GM12865 (cell line): ENCODE data around the gene GRAMD1B.
"Not testable (repeated sequence)": the region's sequence is repeated elsewhere in the genome, so short reads cannot be mapped to it uniquely, and the experiment has no call there.

Experiments
- DNase-seq: peaks from one replicate; pipeline ENCODE4 v3.0.0; 2010; ENCODE audit warnings: low read depth
- H3K4me3 ChIP-seq: 2 replicates; pipeline ENCODE4 v1.5.1; 2011; ENCODE audit warnings: mild to moderate bottlenecking, low read depth, low read length, control low read depth
- TF ChIP-seq, protein P1 (sequence below): IDR thresholded peaks from 2 replicates; pipeline ENCODE4 v1.5.1; 2011; ENCODE audit warnings: low read length, control low read depth, low read depth, inconsistent platforms; ENCODE audit not compliant: insufficient read depth; ENCODE audit errors: missing control alignments

GRAMD1B gene

DNA sequence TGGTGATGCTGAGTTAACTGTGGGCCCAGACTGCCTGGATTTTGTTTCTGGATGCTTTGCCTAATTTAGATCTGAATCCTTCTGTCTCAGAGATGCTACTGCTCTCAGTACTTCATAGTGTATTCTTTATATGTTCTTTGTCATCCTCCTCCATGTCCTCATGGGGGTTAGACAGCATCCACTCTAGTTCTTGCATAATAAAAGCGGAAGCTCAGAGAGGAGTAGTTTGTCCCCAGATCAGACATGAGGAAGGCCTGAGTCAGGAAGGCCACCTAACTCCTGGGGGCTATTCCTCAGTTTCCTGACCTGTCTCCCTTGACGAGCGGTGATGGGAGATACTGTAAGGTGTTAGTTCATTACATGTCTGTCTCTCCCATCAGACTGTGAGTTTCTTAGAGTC lies 134.2 kb downstream of the GRAMD1B start:
- TF ChIP-seq, protein P1, sequence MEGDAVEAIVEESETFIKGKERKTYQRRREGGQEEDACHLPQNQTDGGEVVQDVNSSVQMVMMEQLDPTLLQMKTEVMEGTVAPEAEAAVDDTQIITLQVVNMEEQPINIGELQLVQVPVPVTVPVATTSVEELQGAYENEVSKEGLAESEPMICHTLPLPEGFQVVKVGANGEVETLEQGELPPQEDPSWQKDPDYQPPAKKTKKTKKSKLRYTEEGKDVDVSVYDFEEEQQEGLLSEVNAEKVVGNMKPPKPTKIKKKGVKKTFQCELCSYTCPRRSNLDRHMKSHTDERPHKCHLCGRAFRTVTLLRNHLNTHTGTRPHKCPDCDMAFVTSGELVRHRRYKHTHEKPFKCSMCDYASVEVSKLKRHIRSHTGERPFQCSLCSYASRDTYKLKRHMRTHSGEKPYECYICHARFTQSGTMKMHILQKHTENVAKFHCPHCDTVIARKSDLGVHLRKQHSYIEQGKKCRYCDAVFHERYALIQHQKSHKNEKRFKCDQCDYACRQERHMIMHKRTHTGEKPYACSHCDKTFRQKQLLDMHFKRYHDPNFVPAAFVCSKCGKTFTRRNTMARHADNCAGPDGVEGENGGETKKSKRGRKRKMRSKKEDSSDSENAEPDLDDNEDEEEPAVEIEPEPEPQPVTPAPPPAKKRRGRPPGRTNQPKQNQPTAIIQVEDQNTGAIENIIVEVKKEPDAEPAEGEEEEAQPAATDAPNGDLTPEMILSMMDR = no peak
- DNase-seq = no peak

DNA sequence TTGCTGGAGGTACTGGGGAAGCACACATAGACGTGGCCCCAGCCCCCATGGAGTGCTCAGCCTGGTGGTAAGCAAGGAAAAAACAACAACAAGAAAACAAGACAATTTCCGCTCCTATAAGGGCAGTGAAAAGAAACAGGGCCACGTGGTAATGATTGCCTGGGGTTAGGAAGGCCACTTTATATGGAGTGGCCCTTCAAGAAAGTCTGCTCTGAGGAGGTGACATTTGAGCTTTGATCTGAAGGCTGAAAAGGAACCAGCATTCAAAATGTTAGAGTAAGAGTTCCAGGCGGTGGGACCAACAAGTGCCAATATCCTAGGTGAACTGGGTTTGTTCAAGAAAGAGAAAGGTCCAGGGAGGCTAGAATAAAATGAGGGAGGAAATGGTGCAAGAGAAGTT lies 136.8 kb downstream of the GRAMD1B start:
- DNase-seq = no peak
- H3K4me3 ChIP-seq = no peak overlapping the region
- TF ChIP-seq, protein P1 = no peak

More for the DNA sequence above, 134.2 kb downstream of the GRAMD1B start:
- no peak overlapping the region for H3K4me3 ChIP-seq

GRCh38 chr11:123567466-123567865 lies 137.4 kb downstream of the GRAMD1B start:
- TF ChIP-seq, protein P1 = no peak

GRCh38 chr11:123568367-123568870 lies 138.3 kb downstream of the GRAMD1B start:
- H3K4me3 ChIP-seq = no peak overlapping the region
- no peak for DNase-seq
- TF ChIP-seq, protein P1 = no peak

More at GRCh38 chr11:123567466-123567865, 137.4 kb downstream of the GRAMD1B start:
- H3K4me3 ChIP-seq = no peak overlapping the region
- no peak for DNase-seq

- no peak for DNase-seq
- H3K4me3 ChIP-seq = no peak overlapping the region
- TF ChIP-seq, protein P1 = no peak
These were observed 139.3 kb downstream of the GRAMD1B start for GRCh38 chr11:123569393-123569792.

DNA sequence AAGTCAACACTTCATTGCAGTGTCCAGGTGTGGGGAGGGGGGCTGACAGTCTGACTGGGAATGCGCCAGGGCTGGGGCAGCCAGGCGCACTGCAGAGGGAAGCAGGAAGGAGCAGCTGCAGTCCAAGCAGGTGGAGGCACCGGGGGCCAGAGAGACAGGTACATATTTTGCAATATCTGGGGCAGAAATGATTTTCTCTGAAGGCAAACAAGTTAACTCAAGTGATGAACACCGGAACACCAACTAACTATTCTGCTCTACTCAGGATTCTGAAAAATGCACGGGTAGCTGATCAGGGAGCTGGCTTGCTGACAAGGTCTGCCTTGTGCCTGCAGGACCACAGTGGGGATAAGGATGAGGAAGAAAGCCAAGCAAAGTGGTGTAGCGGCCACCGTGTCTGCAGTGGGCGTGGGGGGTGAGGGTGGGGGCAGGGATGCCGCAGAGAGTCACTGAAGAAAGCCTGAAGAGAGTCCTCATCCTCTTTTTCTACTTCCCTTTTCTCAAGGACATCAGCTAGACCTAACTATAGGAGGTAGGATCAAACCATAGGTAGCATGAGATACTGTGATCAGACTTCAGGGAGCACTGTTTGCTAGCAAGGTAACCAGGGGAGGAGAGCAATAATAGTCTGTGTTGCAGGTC lies 141.0 kb downstream of the GRAMD1B start:
- no peak for DNase-seq
- TF ChIP-seq, protein P1 = no peak

GRCh38 chr11:123572791-123573190 lies 142.7 kb downstream of the GRAMD1B start:
- DNase-seq, H3K4me3 ChIP-seq: not testable (repeated sequence)

More for the DNA sequence above, 141.0 kb downstream of the GRAMD1B start:
- no peak overlapping the region for H3K4me3 ChIP-seq
